ENCODE results near the gene LRRTM2. TPM values are rescaled to one million over a fixed set of nuclear protein-coding genes. Genes with fewer than 3 reads are reported as not detected.
"Not testable (repeated sequence)": the region's sequence is repeated elsewhere in the genome, so short reads cannot be mapped to it uniquely, and the experiment has no call there.

LRRTM2 gene
- total RNA-seq: under 1 TPM; 0.16 to 0.19 TPM
- polyA plus RNA-seq (ENCODE audit: insufficient read depth, low read depth, low replicate concordance): 0.09 TPM
- long read RNA-seq, donor 1: 0 reads
- long read RNA-seq, donor 2: 0 reads

GRCh38 chr5:138874771-138875551 lies at the start of gene LRRTM2:
Gene LRRTM2, minus strand, starts transcription at chr5:138875335. Its CDS starts 424 bp downstream, at chr5:138874911.
- H3K4me3 ChIP-seq: no peak within 1 kb of the TSS
- TF ChIP-seq CTCF (IDR thresholded peaks at IDR 0.05): no peak
- TF ChIP-seq POLR2A (IDR thresholded peaks at IDR 0.05): no peak
- 85 to 87% methylated on average over 18 of the region's 18 CpGs for WGBS, 2 donors
- H3K4me1 ChIP-seq: peaks cover 7% of the 10 kb centered on the region
- H3K9me3 ChIP-seq: no peaks in the 10 kb centered on the region
- H3K27me3 ChIP-seq: no peaks in the 10 kb centered on the region
- intact Hi-C loops (cut with DNase I; ENCODE audit: low total_unique reads): no loop called here
- no peak within 1 kb of the TSS for H3K27ac ChIP-seq
- DNase-seq: no peak
- H3K36me3 ChIP-seq (ENCODE audit: low read depth, missing control alignments): no peaks in the 10 kb centered on the region

GRCh38 chr5:138922494-138922893 lies 47.4 kb upstream of the LRRTM2 start:
- H3K27ac ChIP-seq: no peak overlapping the region
- H3K36me3 ChIP-seq (ENCODE audit: low read depth, missing control alignments): no peaks in the 10 kb centered on the region

DNA sequence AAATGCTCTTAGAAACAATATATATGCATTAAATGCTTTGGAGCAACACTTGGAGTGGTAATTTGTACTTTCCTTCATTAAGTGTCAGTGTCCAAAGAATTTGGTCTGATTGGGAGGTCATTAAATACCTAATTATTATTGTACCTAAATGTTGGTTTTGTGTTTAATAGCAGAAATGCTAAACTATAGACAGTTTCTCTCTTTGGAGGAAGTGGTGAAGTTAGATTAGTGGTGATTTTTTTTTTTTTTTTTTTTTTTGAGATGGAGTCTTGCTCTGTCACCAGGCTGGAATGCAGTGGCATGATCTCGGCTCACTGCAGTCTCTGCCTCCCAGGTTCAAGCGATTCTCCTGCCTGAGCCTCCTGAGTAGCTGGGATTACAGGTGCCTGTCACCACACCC lies 46.2 kb upstream of the LRRTM2 start:
- H3K36me3 ChIP-seq (ENCODE audit: low read depth, missing control alignments); H3K4me3 ChIP-seq; H3K9me3 ChIP-seq; H3K27me3 ChIP-seq; DNase-seq; H3K27ac ChIP-seq; H3K4me1 ChIP-seq: not testable (repeated sequence)
- 85 to 89% methylated on average over 2 of the region's 2 CpGs for WGBS, 2 donors
- intact Hi-C loops (cut with DNase I; ENCODE audit: low total_unique reads): loop anchor here (10.0 kb wide), 1 partner anchor 67 kb away; no protein-coding TSS in a partner anchor

More at GRCh38 chr5:138922494-138922893, 47.4 kb upstream of the LRRTM2 start:
- intact Hi-C loops (cut with DNase I; ENCODE audit: low total_unique reads): loop anchor here (10.0 kb wide), 1 partner anchor 68 kb away; no protein-coding TSS in a partner anchor
- WGBS, 2 donors: 94 to 100% methylated on average over 2 of the region's 2 CpGs
- TF ChIP-seq POLR2A (IDR thresholded peaks at IDR 0.05) (no peak), CTCF (IDR thresholded peaks at IDR 0.05) (no peak)
- Histone ChIP-seq H3K27me3 (no peaks in the 10 kb centered on the region), H3K4me3 (no peak overlapping the region), H3K9me3 (no peaks in the 10 kb centered on the region), H3K4me1 (peaks cover 10% of the 10 kb centered on the region)
- DNase-seq: no peak

- Histone ChIP-seq H3K4me1 (no peaks in the 10 kb centered on the region), H3K36me3 (ENCODE audit: low read depth, missing control alignments) (no peaks in the 10 kb centered on the region), H3K4me3 (no peak overlapping the region), H3K27me3 (no peaks in the 10 kb centered on the region), H3K9me3 (no peaks in the 10 kb centered on the region), H3K27ac (no peak overlapping the region)
- 91 to 93% methylated on average over 6 to 8 of the region's 8 CpGs for WGBS, 2 donors
- no peak for DNase-seq
- TF ChIP-seq CTCF (IDR thresholded peaks at IDR 0.05) (no peak), POLR2A (IDR thresholded peaks at IDR 0.05) (no peak)
- intact Hi-C loops (cut with DNase I; ENCODE audit: low total_unique reads): loop anchor here (10.0 kb wide), 1 partner anchor 65 kb away; no protein-coding TSS in a partner anchor
Measured at GRCh38 chr5:138920181-138920580, 45.0 kb upstream of the LRRTM2 start.

DNA sequence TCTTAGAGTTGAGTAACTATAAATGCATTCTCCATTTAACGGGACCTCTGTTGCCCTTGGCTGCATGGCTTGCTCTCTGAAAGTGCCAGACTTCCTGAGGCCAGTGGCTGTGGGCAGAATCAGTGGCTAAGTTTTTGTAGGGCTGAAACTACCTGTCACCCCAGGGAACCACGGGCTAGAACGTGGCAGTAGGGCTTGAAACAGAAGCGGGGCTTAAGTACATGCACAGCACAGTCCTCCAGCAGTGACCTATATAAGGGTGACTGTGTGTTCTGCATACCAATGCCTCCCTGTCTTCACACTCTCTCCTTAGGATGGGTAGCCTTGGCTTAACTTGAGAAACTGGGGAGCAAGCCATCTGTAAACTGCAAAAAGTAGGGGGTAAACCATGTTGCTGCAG lies 43.6 kb upstream of the LRRTM2 start:
- no peaks in the 10 kb centered on the region for H3K4me1 ChIP-seq
- no peaks in the 10 kb centered on the region for H3K27me3 ChIP-seq
- no peaks in the 10 kb centered on the region for H3K9me3 ChIP-seq
- no peaks in the 10 kb centered on the region for H3K36me3 ChIP-seq (ENCODE audit: low read depth, missing control alignments)
- DNase-seq: no peak
- H3K4me3 ChIP-seq: no peak overlapping the region
- H3K27ac ChIP-seq: no peak overlapping the region
- intact Hi-C loops (cut with DNase I; ENCODE audit: low total_unique reads): no loop called here
- 68 to 79% methylated on average over 4 of the region's 4 CpGs for WGBS, 2 donors
- TF ChIP-seq POLR2A (IDR thresholded peaks at IDR 0.05): no peak
- no peak for TF ChIP-seq CTCF (IDR thresholded peaks at IDR 0.05)

Measured in testis (tissue), 5 donors.